Brain microvascular endothelial cell (primary cell): ENCODE data around the gene C9orf57.
"Not testable (repeated sequence)": the region's sequence is repeated elsewhere in the genome, so short reads cannot be mapped to it uniquely, and the experiment has no call there.

Experiments used
- DNase-seq: peaks from one replicate; pipeline ENCODE4 v3.0.0-alpha.2; 2020
- H3K27ac ChIP-seq: fragments of 250-450 bp; sonication (Bioruptor Pico); 2 replicates; pipeline ENCODE4 v1.5.1; 2020; ENCODE audit warnings: mild to moderate bottlenecking, moderate library complexity
- H3K27me3 ChIP-seq: fragments of 250-450 bp; sonication (Bioruptor Pico); replicated peaks from 2 replicates; pipeline ENCODE4 v1.5.1; 2020; ENCODE audit warnings: mild to moderate bottlenecking
- H3K36me3 ChIP-seq: fragments of 250-450 bp; sonication (Bioruptor Pico); replicated peaks from 2 replicates; pipeline ENCODE4 v1.5.1; 2020; ENCODE audit warnings: mild to moderate bottlenecking
- H3K4me3 ChIP-seq: 2 replicates; pipeline ENCODE4 v1.5.1; 2011; ENCODE audit warnings: low read depth, mild to moderate bottlenecking, control low read depth, low read length, moderate library complexity
- in situ Hi-C: cut with HindIII; loops from 2 replicates; pipeline ENCODE4 v1.10.0; 2017; ENCODE audit warnings: low sequenced_read_pairs, low pct_ligation_motif_present
- TF ChIP-seq, protein P1 (sequence below): IDR thresholded peaks from 2 replicates; pipeline ENCODE4 v1.5.1; 2011; ENCODE audit warnings: low read depth, mild to moderate bottlenecking, moderate library complexity, low read length, control low read depth, inconsistent platforms; ENCODE audit errors: missing control alignments

C9orf57 gene

DNA sequence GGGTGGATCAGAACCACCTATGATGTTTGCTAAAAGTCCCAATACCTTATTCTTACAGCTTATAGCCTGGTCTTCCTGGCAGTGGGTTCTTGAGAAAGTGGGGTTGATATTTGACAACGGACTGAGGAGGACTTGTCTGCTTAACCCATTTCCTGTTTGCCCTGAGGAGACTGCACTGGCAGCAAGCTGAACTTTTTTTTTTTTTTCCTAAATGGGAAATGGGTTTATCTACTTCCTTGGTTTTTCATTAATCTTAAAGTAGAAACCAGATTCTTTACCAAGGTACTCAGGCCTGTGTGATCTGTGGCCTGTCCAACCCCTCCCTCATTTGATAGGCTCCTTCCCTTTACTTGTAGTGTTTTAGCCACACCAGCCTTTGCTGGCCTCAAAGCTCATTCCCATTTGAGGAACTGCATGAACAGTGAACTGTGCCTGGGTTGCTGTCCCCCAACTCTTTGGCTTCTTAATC lies 47.1 kb downstream of the C9orf57 start:
- no peak overlapping the region for H3K4me3 ChIP-seq
- no peaks in the 10 kb centered on the region for H3K27me3 ChIP-seq
- in situ Hi-C loops: no loop called here
- no peaks in the 10 kb centered on the region for H3K36me3 ChIP-seq
- DNase-seq: no peak
- TF ChIP-seq, protein P1, sequence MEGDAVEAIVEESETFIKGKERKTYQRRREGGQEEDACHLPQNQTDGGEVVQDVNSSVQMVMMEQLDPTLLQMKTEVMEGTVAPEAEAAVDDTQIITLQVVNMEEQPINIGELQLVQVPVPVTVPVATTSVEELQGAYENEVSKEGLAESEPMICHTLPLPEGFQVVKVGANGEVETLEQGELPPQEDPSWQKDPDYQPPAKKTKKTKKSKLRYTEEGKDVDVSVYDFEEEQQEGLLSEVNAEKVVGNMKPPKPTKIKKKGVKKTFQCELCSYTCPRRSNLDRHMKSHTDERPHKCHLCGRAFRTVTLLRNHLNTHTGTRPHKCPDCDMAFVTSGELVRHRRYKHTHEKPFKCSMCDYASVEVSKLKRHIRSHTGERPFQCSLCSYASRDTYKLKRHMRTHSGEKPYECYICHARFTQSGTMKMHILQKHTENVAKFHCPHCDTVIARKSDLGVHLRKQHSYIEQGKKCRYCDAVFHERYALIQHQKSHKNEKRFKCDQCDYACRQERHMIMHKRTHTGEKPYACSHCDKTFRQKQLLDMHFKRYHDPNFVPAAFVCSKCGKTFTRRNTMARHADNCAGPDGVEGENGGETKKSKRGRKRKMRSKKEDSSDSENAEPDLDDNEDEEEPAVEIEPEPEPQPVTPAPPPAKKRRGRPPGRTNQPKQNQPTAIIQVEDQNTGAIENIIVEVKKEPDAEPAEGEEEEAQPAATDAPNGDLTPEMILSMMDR: no peak
- no peak overlapping the region for H3K27ac ChIP-seq

DNA sequence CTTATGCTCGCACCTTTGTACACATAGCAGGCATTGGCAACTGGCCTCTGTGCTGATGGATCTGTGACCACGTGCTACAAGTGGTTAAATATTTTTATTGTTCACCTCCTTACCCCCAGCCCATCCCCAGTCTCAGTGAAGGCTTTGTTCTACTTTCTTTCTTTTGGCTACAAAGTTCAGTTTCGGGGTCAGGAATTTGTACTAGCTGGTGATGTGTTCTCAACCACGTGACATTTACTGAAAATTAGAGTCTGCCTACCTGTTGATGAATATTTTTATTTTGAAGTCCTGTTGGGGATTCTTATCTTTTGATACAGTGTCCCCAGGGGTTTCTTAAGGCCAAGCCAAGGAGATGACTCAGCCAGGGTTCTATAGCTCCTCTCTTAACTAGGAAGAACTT lies 47.8 kb downstream of the C9orf57 start:
- in situ Hi-C loops: no loop called here
- H3K4me3 ChIP-seq: no peak overlapping the region
- TF ChIP-seq, protein P1: no peak
- no peak overlapping the region for H3K27ac ChIP-seq
- no peaks in the 10 kb centered on the region for H3K27me3 ChIP-seq
- no peaks in the 10 kb centered on the region for H3K36me3 ChIP-seq
- DNase-seq: no peak

GRCh38 chr9:72007726-72008125 lies 52.7 kb downstream of the C9orf57 start:
- H3K36me3 ChIP-seq, DNase-seq, in situ Hi-C loops, H3K27ac ChIP-seq, H3K27me3 ChIP-seq, H3K4me3 ChIP-seq: not testable (repeated sequence)

DNA sequence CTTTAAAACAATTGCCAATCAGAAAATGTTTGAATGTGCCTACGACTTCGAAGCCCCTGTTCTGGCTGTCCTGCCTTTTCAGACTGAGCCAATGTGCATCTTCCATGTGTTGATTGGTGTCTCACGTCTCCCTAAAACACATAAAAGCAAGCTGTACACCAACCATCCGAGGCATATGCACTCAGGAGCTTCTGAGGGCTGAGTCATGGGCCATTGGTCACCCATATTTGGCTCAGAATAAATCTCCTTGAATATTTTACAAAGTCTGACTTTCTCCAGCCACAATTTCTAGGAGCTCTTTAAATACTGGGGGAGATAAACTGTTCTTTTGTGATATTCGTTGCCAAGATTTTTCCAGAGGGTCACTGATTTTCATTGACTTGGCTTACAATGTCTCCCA lies 53.9 kb downstream of the C9orf57 start:
- TF ChIP-seq, protein P1: no peak
- in situ Hi-C loops: no loop called here
- Histone ChIP-seq H3K27ac (no peak overlapping the region), H3K4me3 (no peak overlapping the region), H3K27me3 (no peaks in the 10 kb centered on the region), H3K36me3 (no peaks in the 10 kb centered on the region)
- DNase-seq: no peak

- H3K4me3 ChIP-seq: no peak overlapping the region
- no peaks in the 10 kb centered on the region for H3K36me3 ChIP-seq
- DNase-seq: no peak
- no peaks in the 10 kb centered on the region for H3K27me3 ChIP-seq
- H3K27ac ChIP-seq: no peak overlapping the region
- TF ChIP-seq, protein P1: no peak
- in situ Hi-C loops: no loop called here
These were observed 55.0 kb downstream of the C9orf57 start for GRCh38 chr9:72005451-72005850.
